GM19463 (cell line): Measurements from ENCODE around the gene NCAPD2.
A peak's percentile ranks its signal among the peaks of the same experiment; 100 is the strongest.
"Not testable (repeated sequence)": the region's sequence is repeated elsewhere in the genome, so short reads cannot be mapped to it uniquely, and the experiment has no call there.

ENCODE experiments used
- ATAC-seq: cut with Tn5 transposase; IDR thresholded peaks from one replicate; pipeline ENCODE4 v1.9.1; 2021; ENCODE audit warnings: mild to moderate bottlenecking, moderate library complexity; ENCODE audit not compliant: unreplicated experiment

Gene NCAPD2

GRCh38 chr12:6494258-6494743, 399 bp downstream of the NCAPD2 start:
- no peak for ATAC-seq

GRCh38 chr12:6494968-6495367, 1.1 kb downstream of the NCAPD2 start:
- no peak for ATAC-seq

- ATAC-seq = not testable (repeated sequence)
Observed at GRCh38 chr12:6497291-6497690, 3.4 kb downstream of the NCAPD2 start.

- no peak for ATAC-seq
Observed at GRCh38 chr12:6500466-6500865, 6.6 kb downstream of the NCAPD2 start.

GRCh38 chr12:6507102-6507998, 13.4 kb downstream of the NCAPD2 start:
- ATAC-seq = no peak

- ATAC-seq = no peak
Observed at GRCh38 chr12:6508087-6508486, 14.2 kb downstream of the NCAPD2 start.

- ATAC-seq = no peak
Observed at GRCh38 chr12:6520186-6520585, 26.3 kb downstream of the NCAPD2 start.

GRCh38 chr12:6522193-6522592, 28.3 kb downstream of the NCAPD2 start:
- ATAC-seq = no peak

GRCh38 chr12:6523708-6524107, 29.8 kb downstream of the NCAPD2 start:
- ATAC-seq = no peak

GRCh38 chr12:6524648-6525047, 30.7 kb downstream of the NCAPD2 start:
- ATAC-seq = no peak

GRCh38 chr12:6526201-6526600, 32.3 kb downstream of the NCAPD2 start:
- no peak for ATAC-seq

- no peak for ATAC-seq
Observed at GRCh38 chr12:6526766-6527525, 33.0 kb downstream of the NCAPD2 start.

- no peak for ATAC-seq
Observed at GRCh38 chr12:6527711-6528110, 33.8 kb downstream of the NCAPD2 start.

- no peak for ATAC-seq
Observed at GRCh38 chr12:6528539-6529235, 34.8 kb downstream of the NCAPD2 start.

GRCh38 chr12:6529291-6529737, 35.4 kb downstream of the NCAPD2 start:
- ATAC-seq = no peak

- ATAC-seq = no peak
Observed at GRCh38 chr12:6530576-6531260, 36.8 kb downstream of the NCAPD2 start.

GRCh38 chr12:6532051-6532926, 38.4 kb downstream of the NCAPD2 start:
- ATAC-seq = no peak

GRCh38 chr12:6532927-6533652, 39.2 kb downstream of the NCAPD2 start:
- ATAC-seq = peak; percentile 21

- peak; percentile 18 for ATAC-seq
Observed at GRCh38 chr12:6533653-6533922, 39.7 kb downstream of the NCAPD2 start.
